Stomach (tissue), 4 donors: ENCODE data around the gene PSMD1.

Experiments used
- POLR2A ChIP-seq, 4 donors: fragments of 450-650 bp; IDR thresholded peaks; one replicate each; pipeline ENCODE4 v1.6.1; 2016; ENCODE audit warnings: antibody characterized with exemption in 4 of 4, control low read depth in 2 of 4, mild to moderate bottlenecking in 1 of 4, moderate library complexity in 1 of 4
- TF ChIP-seq, protein P1 (sequence below), 7 experiments: fragments of 450-650 bp in 4 of 7; fragments of 200-600 bp in 3 of 7; sonication (generic) in 3 of 7; IDR thresholded peaks; one replicate each; pipeline ENCODE4 v1.5.1; 2016 to 2019; ENCODE audit warnings: antibody characterized with exemption in 7 of 7, control low read depth in 2 of 7, mild to moderate bottlenecking in 1 of 7

DNA sequence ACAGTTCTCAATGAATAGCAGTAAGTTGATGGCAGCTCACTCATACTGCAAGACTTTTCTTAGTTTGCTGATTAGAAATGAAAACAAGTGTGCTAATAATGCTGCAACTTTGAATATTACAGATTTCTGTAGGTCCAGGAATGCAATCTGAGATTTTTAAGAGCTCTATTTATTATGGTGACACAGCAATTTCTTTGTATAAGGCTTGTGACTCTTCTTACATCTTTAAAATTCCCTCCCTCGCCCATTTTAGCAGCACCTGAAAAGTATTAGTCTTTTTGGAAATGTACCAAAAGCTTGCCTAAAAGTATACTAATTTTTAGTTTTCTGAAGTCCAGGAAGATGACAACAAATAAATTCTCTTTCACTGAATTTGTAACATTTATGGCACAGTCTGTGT lies 72.5 kb downstream of the PSMD1 start:
- TF ChIP-seq POLR2A (IDR thresholded peaks at IDR 0.05), result no peak
- TF ChIP-seq, protein P1, sequence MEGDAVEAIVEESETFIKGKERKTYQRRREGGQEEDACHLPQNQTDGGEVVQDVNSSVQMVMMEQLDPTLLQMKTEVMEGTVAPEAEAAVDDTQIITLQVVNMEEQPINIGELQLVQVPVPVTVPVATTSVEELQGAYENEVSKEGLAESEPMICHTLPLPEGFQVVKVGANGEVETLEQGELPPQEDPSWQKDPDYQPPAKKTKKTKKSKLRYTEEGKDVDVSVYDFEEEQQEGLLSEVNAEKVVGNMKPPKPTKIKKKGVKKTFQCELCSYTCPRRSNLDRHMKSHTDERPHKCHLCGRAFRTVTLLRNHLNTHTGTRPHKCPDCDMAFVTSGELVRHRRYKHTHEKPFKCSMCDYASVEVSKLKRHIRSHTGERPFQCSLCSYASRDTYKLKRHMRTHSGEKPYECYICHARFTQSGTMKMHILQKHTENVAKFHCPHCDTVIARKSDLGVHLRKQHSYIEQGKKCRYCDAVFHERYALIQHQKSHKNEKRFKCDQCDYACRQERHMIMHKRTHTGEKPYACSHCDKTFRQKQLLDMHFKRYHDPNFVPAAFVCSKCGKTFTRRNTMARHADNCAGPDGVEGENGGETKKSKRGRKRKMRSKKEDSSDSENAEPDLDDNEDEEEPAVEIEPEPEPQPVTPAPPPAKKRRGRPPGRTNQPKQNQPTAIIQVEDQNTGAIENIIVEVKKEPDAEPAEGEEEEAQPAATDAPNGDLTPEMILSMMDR (IDR thresholded peaks at IDR 0.05), result no peak
